Sigmoid colon (tissue), 3 donors: ENCODE measurements around the gene HIVEP2.

Experiments used
- CTCF ChIP-seq, 4 experiments: fragments of 450-650 bp in 3 of 4; fragments of 200-600 bp in 1 of 4; IDR thresholded peaks; one replicate each; pipeline ENCODE4 v1.5.1; 2016 to 2019; ENCODE audit warnings: antibody characterized with exemption in 4 of 4, mild to moderate bottlenecking in 3 of 4, moderate library complexity in 2 of 4
- POLR2A ChIP-seq, 2 donors: fragments of 450-650 bp; IDR thresholded peaks; one replicate each; pipeline ENCODE4 v1.6.1; 2016; ENCODE audit warnings: antibody characterized with exemption in 2 of 2, mild to moderate bottlenecking in 2 of 2, moderate library complexity in 2 of 2

DNA sequence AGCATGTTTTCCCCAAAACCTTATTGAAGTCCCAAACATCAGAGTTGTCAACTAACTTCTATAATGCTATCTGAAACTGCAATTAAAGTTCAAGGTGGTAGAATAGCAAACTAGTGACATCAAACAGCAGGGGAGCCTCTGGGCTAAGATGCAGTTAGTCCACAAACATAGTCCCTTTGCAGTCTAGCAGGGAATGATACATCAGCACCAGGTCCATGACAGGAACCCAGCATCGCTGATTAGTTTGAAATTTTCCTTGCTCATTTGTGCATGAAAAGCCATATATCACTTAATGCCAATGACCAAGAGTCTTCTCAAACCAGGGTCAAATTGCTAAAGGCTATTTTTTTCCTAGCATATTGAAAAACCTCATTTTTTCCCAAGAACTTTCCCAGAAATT is 145.3 kb downstream of the HIVEP2 start:
- TF ChIP-seq POLR2A (IDR thresholded peaks at IDR 0.05), result no peak
- TF ChIP-seq CTCF (IDR thresholded peaks at IDR 0.05), result no peak
